Hindlimb muscle (tissue), 1 donor: Measurements from ENCODE around the gene DEF6. TPM values are rescaled to one million over a fixed set of nuclear protein-coding genes. Genes with fewer than 3 reads are reported as not detected.
"Not testable (repeated sequence)": the region's sequence is repeated elsewhere in the genome, so short reads cannot be mapped to it uniquely, and the experiment has no call there.

Experiments used
- DNase-seq: peaks from one replicate; pipeline ENCODE4 v3.0.0-alpha.2; 2013
- polyA plus RNA-seq: library from polyadenylated mRNA; unstranded; fragments of 120-200 nt; gene quantifications from one replicate; pipeline ENCODE4 v1.2.1, GENCODE V29; 2013; ENCODE audit not compliant: insufficient read length

DEF6 gene
- polyA plus RNA-seq, 1 donor, result 4.5 TPM

DNA sequence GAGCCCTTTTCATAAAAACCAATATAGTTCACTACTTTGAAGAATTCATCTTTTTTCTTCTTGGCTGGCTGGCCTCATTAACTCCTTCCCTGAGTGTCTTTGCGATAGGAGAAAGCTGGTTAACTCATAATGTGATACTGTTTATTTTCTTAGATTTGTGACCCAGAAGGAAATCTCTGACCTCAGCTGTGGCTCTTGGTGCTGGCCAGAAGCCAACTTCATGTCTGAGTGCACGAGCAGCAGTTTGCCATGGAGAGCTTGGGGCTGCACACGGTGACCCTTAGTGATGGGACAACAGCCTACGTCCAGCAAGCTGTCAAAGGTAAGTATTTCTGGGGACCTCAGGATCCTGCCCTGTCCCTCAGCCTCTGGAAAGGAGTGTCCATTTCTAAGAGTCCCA is 16.7 kb upstream of the DEF6 start:
- DNase-seq, result no peak

GRCh38 chr6:35282472-35282871 is 15.1 kb upstream of the DEF6 start:
- no peak for DNase-seq

- no peak for DNase-seq
Observed at GRCh38 chr6:35283361-35283760, 14.3 kb upstream of the DEF6 start.

GRCh38 chr6:35287671-35288396 is 9.8 kb upstream of the DEF6 start:
- no peak for DNase-seq

DNA sequence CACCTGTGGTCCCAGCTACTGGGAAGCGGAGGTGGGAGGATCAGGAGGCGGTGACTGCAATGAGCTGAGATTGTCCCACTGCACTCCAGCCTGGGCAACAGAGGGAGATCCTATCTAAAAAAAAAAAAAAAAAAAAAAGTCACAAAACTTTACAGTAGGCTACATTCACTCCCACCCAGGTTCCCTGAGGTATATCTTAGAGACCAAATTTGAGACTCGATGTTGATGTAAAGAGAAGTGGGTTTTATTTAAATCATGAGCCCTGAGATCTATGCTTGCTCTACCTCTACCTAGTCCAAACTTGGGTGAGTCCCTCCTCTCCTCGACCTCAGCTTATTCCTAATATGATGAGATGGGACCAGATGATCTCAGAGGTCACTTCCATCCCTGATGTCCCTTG is 8.8 kb upstream of the DEF6 start:
- no peak for DNase-seq

DNA sequence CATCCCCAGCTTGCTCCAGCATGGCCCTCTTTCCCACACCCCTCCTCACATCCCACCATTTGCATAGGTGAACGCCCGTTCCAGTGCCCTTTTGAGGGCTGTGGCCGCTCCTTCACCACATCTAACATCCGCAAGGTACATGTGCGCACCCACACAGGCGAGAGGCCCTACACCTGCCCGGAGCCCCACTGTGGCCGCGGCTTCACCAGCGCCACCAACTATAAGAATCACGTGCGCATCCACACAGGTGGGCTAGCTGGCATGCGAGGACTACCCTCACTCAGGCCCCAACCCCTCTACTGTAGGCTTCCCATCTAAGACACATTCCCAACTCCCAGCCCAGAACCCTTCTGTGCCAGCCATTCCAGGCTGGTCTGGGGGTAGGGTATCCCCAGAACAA is 6.1 kb upstream of the DEF6 start:
- DNase-seq, result no peak

DNA sequence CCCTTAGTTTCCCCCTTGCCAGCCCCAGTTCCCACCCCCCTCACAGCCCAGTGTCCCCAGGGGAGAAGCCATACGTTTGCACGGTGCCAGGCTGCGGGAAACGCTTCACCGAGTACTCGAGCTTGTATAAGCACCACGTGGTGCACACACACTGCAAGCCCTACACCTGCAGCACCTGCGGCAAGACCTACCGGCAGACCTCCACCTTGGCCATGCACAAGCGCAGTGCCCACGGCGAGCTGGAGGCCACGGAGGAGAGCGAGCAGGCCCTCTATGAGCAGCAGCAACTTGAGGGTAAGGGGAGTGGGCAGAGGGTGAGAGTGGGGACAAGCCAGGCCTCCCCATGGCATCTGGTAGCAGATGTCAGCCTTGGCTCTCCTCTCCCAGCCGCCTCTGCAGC is 5.1 kb upstream of the DEF6 start:
- DNase-seq, result no peak

- no peak for DNase-seq
Observed at GRCh38 chr6:35293681-35294080, 3.9 kb upstream of the DEF6 start.

DNA sequence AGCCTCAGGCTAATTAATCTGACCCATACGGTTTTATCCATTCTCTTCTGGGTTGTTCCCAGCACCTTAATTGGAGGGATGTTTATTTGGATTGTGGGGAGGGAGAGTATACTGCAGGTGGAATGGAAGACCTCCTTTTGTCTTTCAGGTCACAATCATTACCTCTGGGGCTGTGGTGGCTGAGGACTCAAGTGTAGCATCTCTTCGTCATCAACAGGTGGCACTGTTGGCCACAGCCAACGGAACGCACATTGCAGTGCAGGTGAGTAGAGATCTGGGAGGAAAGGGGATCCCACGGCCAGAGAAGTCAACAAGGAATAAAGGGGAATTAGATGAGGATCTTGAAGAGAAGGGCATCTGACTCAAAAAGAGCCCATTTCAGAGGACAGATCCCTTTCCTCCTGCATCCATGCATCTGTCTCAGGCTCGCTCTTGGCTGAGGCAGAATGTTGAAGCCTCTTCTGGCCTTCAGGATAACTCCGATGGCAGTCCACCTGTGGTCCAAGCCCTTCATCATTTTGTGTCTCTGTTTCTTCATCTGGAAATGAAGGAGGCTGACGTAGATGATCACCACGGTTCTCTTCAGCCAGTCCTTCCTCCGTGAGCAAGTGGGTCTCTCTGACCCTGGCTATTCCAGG is 3.2 kb upstream of the DEF6 start:
- no peak for DNase-seq

GRCh38 chr6:35295036-35295435 is 2.6 kb upstream of the DEF6 start:
- no peak for DNase-seq

GRCh38 chr6:35295521-35296315 is 1.9 kb upstream of the DEF6 start:
- DNase-seq, result no peak

- no peak for DNase-seq
Observed at GRCh38 chr6:35296931-35297600, 552 bp upstream of the DEF6 start.

GRCh38 chr6:35298625-35299140 is 1.1 kb downstream of the DEF6 start:
- DNase-seq, result no peak

- DNase-seq, result no peak
Observed at GRCh38 chr6:35299674-35300073, 2.1 kb downstream of the DEF6 start.

- no peak for DNase-seq
Observed at GRCh38 chr6:35300848-35301247, 3.2 kb downstream of the DEF6 start.

GRCh38 chr6:35302604-35303241 is 5.1 kb downstream of the DEF6 start:
- DNase-seq, result no peak

GRCh38 chr6:35304299-35304698 is 6.7 kb downstream of the DEF6 start:
- no peak for DNase-seq

DNA sequence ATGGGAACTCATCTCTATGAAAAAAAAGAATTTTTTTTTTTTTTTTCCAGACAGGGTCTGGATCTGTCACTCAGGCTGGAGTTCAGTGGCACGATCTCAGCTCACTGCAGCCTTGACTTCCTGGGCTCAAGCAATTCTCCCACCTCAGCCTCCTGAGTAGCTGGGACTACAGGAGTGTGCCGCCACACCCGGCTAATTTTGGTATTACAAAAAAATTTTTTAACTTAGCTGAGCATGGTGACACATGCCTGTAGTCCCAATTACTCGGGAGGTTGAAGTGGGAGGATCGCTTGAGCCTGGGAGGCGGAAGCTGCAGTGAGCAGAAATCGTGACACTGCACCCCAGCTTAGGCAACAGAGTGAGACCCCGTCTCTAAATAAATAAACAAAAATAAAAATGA is 7.5 kb downstream of the DEF6 start:
- DNase-seq, result no peak

- not testable (repeated sequence) for DNase-seq
Observed at GRCh38 chr6:35307138-35307537, 9.5 kb downstream of the DEF6 start.

- not testable (repeated sequence) for DNase-seq
Observed at GRCh38 chr6:35308543-35308942, 10.9 kb downstream of the DEF6 start.

- DNase-seq, result no peak
Observed at GRCh38 chr6:35309611-35310264, 12.1 kb downstream of the DEF6 start.
